Measurements from ENCODE around the gene SRMS.

The SRMS gene

DNA sequence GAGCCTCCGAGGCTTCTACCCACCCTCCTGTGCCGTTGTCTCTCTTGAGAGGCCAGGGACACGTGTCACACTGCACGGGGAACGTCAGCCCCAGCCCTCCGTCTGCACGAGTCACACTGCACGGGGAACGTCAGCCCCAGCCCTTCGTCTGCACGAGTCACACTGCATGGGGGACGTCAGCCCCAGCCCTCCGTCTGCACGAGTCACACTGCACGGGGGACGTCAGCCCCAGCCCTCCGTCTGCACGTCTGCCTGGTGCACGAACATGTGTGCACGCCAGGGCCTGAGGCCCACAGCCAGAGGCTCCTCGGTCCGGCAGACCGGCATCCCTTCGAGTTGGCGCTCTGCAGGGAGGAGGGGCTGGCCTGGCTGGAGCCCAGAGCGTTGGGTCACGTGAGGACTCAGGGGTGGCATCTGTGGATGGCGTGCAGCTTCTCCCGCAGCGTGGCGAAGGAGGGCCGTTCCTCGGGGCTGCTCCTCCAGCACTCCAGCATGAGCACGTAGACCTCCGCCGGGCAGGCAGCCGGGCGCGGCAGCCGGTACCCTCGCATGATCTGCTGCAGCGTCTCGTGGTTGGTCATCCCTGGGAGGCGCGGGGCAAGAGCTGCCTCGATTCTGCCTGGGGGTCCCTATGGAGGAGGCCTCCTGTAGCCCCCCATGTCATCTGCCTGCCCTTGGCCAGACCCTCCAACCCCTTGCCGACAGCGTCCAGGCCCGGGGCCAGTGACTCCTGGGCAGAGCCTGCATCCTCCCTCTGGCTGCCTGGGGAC lies 6.9 kb downstream of the SRMS start:
- peak overlapping the region; percentile 20; the same call in 1 of the 2 replicates for H3K27ac ChIP-seq
- no peak for TF ChIP-seq CTCF (conservative IDR thresholded peaks at IDR 0.05; ENCODE audit: low read depth)
- no peak for DNase-seq (ENCODE audit: low spot score)
- ChIA-PET CTCF (interaction anchor here (0.8 to 1.1 kb wide), 4 partner anchors 20 to 159 kb away, joined by 3 to 4 read pairs (median 4); no protein-coding TSS in a partner anchor), POLR2A (ENCODE audit: low non-redundant PET) (interaction anchor here (1.7 kb wide), 1 partner anchor 15 kb away, joined by 4 read pairs; no protein-coding TSS in a partner anchor)

DNA sequence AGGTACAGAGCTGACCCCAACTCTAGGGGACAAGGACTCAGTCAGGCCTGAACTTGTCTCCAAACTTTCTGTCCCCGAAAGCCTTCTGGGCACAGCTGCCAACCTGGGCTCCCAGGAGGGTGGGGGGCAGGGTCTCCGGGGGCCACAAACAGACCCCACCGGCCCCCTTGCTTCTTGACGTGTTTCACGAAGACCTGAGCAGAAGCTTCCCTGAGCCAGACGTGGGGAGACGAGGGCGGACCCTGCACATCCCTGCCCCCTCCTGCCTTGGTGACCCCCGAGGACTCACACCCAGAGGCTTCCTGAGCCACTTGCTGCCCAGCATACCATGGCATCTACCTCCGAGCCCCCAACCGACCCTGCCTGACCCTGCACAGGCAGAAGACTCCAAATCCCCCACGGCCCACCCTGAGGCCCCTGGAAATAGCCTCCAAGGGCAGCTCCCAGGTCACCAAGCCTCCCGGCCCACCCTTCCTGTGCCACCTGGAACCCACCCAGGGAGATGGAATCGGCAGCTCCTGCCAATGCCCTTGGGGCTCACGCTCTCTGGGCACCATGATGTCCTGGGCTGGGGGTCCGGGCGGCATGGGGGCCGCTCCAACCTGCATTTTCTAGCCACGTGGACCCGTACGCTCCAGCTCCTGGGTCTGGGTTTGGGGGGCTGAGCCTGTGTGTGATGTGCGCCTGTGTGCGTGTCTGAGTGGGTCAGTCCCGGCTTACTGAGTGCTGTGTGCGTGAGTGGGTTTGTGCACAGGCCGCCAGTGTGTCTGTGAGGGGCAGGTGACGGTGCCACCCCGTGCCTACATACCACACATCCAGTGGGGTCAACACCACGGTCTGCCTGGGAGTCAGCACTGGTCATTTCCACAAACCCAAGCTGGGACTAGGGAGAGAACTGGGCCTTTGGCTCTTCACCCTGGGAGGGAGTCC lies 7.8 kb downstream of the SRMS start:
- ChIA-PET POLR2A (ENCODE audit: low non-redundant PET) (interaction anchor here (0.8 to 1.2 kb wide), 5 partner anchors 12 to 371 kb away, joined by 3 to 4 read pairs (median 3); partner anchors contain the start of gene GMEB2), CTCF (interaction anchor here (0.7 to 2.7 kb wide), 4 partner anchors 18 to 158 kb away, joined by 3 to 13 read pairs (median 4); no protein-coding TSS in a partner anchor)
- no peak for TF ChIP-seq CTCF (conservative IDR thresholded peaks at IDR 0.05; ENCODE audit: low read depth)
- peak overlapping the region; percentile 96 for H3K27ac ChIP-seq
- DNase-seq (ENCODE audit: low spot score): no peak

DNA sequence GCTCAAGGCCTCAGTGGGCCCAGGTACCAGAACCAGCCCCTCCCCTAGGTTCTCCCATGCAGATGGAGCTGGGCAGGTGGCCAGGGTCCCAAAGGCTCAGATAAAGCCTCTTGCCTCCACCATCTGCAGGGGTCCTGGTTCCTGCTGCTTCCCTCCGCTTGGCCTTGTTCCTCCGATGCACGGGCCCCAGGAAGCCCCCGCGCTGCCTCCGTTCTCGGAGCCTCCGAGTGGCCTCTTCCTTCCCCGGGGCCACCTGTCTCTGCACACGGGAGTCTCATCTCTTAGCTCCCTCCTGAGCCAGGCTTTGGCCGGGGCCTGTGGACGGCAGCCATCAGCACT lies 8.5 kb downstream of the SRMS start:
- ChIA-PET POLR2A (ENCODE audit: low non-redundant PET) (interaction anchor here (0.6 to 1.7 kb wide), 8 partner anchors 13 to 372 kb away, joined by 3 to 8 read pairs (median 4); partner anchors contain the start of gene GMEB2), CTCF (interaction anchor here (0.6 to 2.7 kb wide), 12 partner anchors 8 to 141 kb away, joined by 3 to 13 read pairs (median 4); no protein-coding TSS in a partner anchor)
- H3K27ac ChIP-seq: peak overlapping the region; percentile 96
- no peak for DNase-seq (ENCODE audit: low spot score)
- no peak for TF ChIP-seq CTCF (conservative IDR thresholded peaks at IDR 0.05; ENCODE audit: low read depth)

- ChIA-PET POLR2A (ENCODE audit: low non-redundant PET) (interaction anchor here (0.6 to 1.7 kb wide), 16 partner anchors 9 to 442 kb away, joined by 3 to 8 read pairs (median 3); partner anchors contain the start of genes GMEB2, HELZ2 and PPDPF), CTCF (interaction anchor here (0.5 to 4.1 kb wide), 45 partner anchors 8 to 1135 kb away, joined by 3 to 18 read pairs (median 4); partner anchors contain the start of genes HELZ2, PPDPF, RGS19 and RTEL1)
- H3K27ac ChIP-seq: peak overlapping the region; percentile 96
- peak; percentile 79 for TF ChIP-seq CTCF (conservative IDR thresholded peaks at IDR 0.05; ENCODE audit: low read depth)
- DNase-seq (ENCODE audit: low spot score): peak; percentile 89
These were observed 9.1 kb downstream of the SRMS start for GRCh38 chr20:63538204-63539091.

- peak; percentile 100 for DNase-seq (ENCODE audit: low spot score)
- POLR2A ChIA-PET (ENCODE audit: low non-redundant PET): interaction anchor here (0.6 to 1.7 kb wide), 12 partner anchors 12 to 443 kb away, joined by 3 to 8 read pairs (median 3); partner anchors contain the start of genes GMEB2, HELZ2 and PPDPF
- CTCF ChIA-PET: interaction anchor here (0.5 to 4.1 kb wide), 56 partner anchors 9 to 1134 kb away, joined by 3 to 18 read pairs (median 4); partner anchors contain the start of genes HELZ2, PPDPF, RGS19 and RTEL1
- peak; percentile 99 for TF ChIP-seq CTCF (conservative IDR thresholded peaks at IDR 0.05; ENCODE audit: low read depth)
- peak overlapping the region; percentile 96 for H3K27ac ChIP-seq
These were observed 9.9 kb downstream of the SRMS start for GRCh38 chr20:63537525-63538203.
